Stimulated activated CD4-positive, alpha-beta T cell treated with anti-CD3 and anti-CD28 coated beads, Interleukin-2, amount 100 ng/mL, for 24 hours (primary cell): ENCODE results near the gene RNF113B.

Experiments used
- DNase-seq, 2 donors: peaks; one replicate each; pipeline ENCODE4 v3.0.0-alpha.2; 2020

Gene RNF113B

GRCh38 chr13:98203646-98204326 lies 26.7 kb upstream of the RNF113B start:
- DNase-seq, result no peak

GRCh38 chr13:98201984-98202383 lies 24.9 kb upstream of the RNF113B start:
- DNase-seq, result no peak

DNA sequence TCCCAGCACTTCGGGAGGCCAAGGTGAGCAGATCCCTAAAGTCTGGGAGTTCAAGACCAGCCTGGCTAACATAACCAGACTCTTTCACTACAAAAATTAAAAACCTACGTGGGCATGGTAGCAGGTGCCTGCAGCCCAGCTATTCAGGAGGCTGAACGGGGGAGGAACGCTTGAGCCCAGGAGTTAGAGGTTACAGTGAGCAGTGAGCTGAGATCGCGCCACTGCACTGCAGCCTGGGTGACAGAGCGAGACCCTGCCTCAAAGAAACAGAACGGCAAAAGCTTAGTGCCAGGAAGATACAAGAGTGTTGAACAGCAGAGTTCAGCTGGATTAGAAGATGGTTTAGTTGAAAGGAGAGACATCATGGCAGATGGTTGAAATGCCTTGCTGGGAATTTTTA lies 24.1 kb upstream of the RNF113B start:
- no peak for DNase-seq

GRCh38 chr13:98200211-98200878 lies 23.3 kb upstream of the RNF113B start:
- DNase-seq, result no peak

DNA sequence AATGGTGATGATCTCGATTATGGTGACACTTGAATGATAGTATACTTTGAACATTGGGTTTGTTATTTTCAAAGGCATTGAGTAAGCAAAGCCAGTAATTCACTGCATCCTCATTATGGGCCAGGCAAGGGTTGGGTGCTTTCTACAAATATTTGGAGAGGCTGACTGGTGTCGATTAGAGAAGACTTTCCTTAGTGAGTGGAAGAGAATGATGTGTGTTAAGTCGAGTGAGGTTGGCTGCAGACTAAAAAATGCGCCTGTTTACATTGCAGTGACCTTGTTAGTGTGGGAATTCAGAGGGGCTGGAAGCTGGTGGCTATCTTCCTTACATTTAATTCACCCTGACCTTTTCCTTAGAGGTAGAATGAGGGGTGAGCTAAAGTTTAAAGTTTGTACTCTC lies 22.4 kb upstream of the RNF113B start:
- no peak for DNase-seq

- no peak for DNase-seq
These were observed 21.6 kb upstream of the RNF113B start for GRCh38 chr13:98198683-98199082.

GRCh38 chr13:98195054-98195791 lies 18.2 kb upstream of the RNF113B start:
- DNase-seq, result no peak

GRCh38 chr13:98192008-98192407 lies 14.9 kb upstream of the RNF113B start:
- no peak for DNase-seq

DNA sequence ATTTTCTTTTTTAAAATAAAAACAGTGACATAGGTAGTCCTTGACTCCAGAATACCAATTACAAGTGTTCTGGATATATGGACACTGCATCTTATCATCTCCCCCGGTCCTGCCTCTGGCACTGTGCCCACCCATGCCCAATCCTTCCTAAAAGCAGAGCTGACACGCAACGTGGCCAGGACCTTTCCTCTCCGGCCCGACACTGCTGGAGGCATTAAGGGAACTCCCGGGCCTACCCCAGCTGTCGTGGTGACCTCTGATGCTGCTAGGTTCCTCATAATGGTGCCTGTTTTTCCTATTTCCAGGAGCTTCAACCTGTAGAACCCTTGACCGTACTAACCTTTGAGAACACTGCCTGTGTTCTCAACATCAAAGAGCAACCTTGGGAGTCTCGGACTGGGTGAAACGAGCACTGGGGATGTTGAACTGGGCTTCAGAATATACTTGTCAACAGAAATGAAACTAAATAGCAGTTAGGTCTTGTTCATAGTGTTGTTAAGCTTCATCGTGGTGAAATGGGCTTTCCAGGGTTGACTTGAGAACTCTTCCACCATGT lies 13.9 kb upstream of the RNF113B start:
- no peak for DNase-seq

GRCh38 chr13:98189841-98190505 lies 12.9 kb upstream of the RNF113B start:
- DNase-seq, result no peak

DNA sequence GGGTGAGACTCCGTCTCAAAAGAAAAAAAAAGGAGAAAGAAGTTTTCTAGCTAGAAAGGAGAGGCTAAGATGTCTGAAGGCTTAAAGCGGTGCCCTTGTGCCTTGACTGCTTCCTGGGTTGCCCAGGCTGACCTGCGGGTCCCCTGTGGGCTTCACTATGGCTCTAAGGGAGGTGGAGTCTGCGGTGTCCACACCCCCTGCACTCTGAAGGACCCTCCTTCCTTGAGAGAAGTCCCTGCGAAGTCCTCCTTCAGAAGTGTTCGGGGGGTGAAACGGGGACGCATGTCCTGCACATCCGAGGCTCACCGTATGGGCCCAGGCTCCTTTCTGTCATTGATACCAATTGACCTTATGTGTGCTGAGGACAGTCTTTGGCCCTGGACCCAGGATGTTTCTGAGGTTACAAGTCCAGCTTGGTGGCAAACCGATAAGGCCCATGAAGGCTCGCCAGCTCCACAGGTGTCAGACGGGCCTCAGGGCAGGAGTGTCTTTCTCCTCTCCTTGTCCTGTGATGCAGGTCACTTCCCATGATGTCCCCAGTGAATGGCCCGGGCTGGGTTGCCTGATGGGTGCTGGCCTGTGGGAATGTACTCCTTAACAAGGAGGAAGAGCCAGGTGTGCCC lies 11.6 kb upstream of the RNF113B start:
- no peak for DNase-seq

DNA sequence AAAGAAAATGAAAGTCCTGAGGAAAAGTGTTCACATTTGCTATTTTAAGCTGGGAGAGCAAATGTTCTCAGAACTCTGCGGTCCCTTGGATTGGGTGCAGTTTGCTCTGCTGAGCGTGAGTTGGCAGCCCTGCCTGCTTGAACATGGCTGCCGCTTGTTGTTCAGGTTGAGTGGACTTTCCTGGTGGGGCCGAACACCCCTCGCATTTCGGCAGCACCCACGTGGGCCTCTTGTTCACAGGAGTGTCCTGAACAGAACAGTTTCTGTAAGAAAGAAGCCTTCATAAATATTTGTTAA lies 10.8 kb upstream of the RNF113B start:
- DNase-seq, result no peak

DNA sequence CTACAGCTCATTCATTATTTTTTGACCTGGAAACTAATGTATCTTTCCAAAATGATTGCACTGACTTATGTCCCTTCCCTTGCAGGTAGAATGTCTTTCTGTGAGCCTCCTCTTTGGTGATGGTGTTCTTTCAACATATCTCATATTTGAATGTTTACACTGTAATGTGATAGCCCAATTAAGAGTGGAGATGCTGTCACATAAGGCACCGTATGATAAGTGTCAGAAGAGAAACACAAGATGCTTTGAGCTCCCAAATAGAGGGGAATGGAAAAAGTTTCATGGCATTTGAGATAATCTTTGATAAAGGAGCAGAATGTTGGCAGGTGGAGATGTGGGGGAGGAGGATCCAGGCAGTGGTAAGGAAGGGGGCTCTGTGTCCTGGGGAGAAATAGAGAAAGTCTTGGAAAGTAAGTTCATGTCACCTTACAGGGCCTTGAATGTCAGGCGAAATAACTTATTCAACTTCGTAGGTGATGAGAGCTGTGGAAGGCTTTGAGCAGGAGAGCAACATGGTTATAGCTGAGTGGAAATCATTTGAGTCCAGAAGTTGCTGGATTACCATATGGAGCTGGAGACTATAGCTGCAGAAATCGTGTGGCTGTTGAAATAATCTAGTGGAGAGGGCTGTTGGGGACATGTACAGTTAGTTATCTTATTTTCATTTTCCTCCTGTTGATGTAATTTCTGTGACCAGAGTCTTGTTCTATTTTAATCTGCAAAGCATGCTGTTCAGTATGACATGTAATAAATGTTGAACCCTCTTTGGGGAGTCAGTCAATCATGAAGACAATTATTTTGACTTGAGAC lies 10.3 kb upstream of the RNF113B start:
- DNase-seq, result no peak

GRCh38 chr13:98184792-98185191 lies 7.7 kb upstream of the RNF113B start:
- DNase-seq, result no peak

DNA sequence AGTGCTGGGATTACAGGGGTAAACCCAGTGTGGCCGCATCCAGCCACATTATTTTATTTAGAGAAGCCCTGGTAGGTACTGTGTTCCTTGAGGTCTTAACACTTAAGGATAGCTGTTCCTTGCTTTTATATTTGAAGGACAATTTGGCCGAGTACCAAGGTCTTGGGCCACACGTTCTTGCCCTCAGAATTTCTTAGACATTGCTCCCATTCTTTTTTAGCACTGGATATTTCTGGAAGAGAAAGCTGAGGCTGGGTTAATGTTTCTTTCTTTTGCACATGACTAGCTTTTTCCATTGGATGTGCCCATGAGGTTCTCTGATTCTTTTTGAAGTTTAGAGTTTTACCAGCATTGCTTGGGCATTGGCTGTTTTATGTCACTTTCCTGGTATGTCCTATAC lies 5.5 kb upstream of the RNF113B start:
- no peak for DNase-seq

- no peak for DNase-seq
These were observed 5.1 kb upstream of the RNF113B start for GRCh38 chr13:98182153-98182552.

- no peak for DNase-seq
These were observed 4.2 kb upstream of the RNF113B start for GRCh38 chr13:98181111-98181815.

DNA sequence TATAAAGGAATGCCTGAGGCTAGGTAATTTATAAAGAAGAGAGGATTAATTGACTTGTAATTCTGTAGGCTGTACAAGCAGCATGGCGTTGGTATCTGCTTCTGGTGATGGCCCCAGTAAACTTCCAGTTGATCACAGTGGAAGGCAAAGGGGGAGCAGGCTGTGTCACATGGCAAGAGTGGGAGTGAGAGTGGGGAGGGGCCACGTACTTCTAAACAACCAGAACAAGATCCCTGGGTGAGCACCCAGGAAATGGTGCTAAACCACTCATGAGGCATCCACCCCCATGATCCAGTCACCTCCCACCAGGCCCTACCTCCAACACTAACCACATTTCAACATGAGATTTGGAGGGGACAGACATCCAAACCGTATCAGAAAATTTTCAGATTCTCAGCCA lies 3.0 kb upstream of the RNF113B start:
- DNase-seq, result no peak

DNA sequence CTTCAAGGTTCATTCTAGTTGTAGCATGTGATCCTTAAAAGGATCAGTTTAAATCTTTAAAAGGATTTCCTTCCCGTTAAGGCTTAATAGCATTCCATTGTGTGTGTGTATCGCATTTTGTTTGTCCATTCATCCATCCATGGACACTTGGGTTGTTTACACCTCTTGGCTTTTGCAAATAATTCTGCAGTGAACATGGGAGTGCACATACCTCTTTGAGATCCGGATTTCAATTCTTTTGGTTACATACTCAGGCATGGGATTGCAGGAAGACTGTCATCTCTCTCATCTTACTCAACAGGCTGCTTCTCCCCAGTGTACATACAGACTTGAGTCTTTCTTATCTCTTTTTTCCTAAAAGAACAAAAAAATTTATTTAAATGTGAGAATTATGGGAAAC lies 1.2 kb downstream of the RNF113B start:
- DNase-seq, result no peak

GRCh38 chr13:98175043-98175442 lies 2.0 kb downstream of the RNF113B start:
- no peak for DNase-seq

- no peak for DNase-seq
These were observed 2.8 kb downstream of the RNF113B start for GRCh38 chr13:98174307-98174706.
